ENCODE data around the gene ZNF827. TPM values are rescaled to one million over a fixed set of nuclear protein-coding genes. Genes with fewer than 3 reads are reported as not detected.

The ZNF827 gene
- total and polyA plus RNA-seq, 9 of the 15 experiments (the other 6 are each of a cell fraction or from before 2014, with no cell fraction given) = 0.07 to 0.40 TPM; not detected in 7

- in situ Hi-C loops (cut with MboI) = no loop called here
- Histone ChIP-seq H4K20me1 (replicated peaks; ENCODE audit: control insufficient read depth, insufficient read depth, low read length) (no peaks in the 10 kb centered on the region), H3K4me1 (replicated peaks in 1 of 2; ENCODE audit: control insufficient read depth in 2 of 2, insufficient read depth in 2 of 2, low read length in 2 of 2) (peaks cover 4 to 7% of the 10 kb centered on the region in 2 experiments; a peak in 2 of 5 replicates), H3K4me3 (peak overlapping the region; percentile 44), H3K9me1 (ENCODE audit: control insufficient read depth, insufficient read depth, low read length) (no peaks in the 10 kb centered on the region), H3K9ac (ENCODE audit: insufficient read depth in 1 of 2, low read depth in 2 of 2, low read length in 2 of 2) (peak overlapping the region; percentile 57 to 87), H3K27ac (ENCODE audit: extremely low read depth, low read depth, low read length) (no peak overlapping the region), H3K9me3 (replicated peaks; ENCODE audit: control insufficient read depth, insufficient read depth, low read depth, low read length) (no peaks in the 10 kb centered on the region), H3K79me2 (ENCODE audit: control insufficient read depth, insufficient read depth, low read length) (no peaks in the 10 kb centered on the region), H3K36me3 (ENCODE audit: control insufficient read depth, insufficient read depth, low read length) (no peaks in the 10 kb centered on the region), H3K4me2 (ENCODE audit: insufficient read depth, low read length) (peak overlapping the region; percentile 65), H3K27me3 (ENCODE audit: control insufficient read depth in 2 of 2, insufficient read depth in 2 of 2, low read length in 2 of 2) (peaks cover 2 to 13% of the 10 kb centered on the region in 2 experiments; a peak in 3 of 5 replicates), H2AFZ (ENCODE audit: low read depth, low read length) (peak overlapping the region; percentile 84)
- intact Hi-C loops (cut with micrococcal nuclease) = no loop called here
- 57% methylated on average over 11 of the region's 14 CpGs for WGBS (ENCODE audit: insufficient coverage, low coverage, missing lambda C conversion rate)
- ATAC-seq = no peak
- FAIRE-seq = peak; percentile 61
- ChIA-PET CTCF (ENCODE audit: low intra/inter-chr PET ratio) (no interaction called here), POLR2A (interaction anchor here (0.5 kb wide), 1 partner anchor 496 kb away, joined by 3 read pairs; no protein-coding TSS in a partner anchor)
- DNase-seq (ENCODE audit: extremely low read depth in 1 of 4, low spot score in 3 of 4) = peak in 1 of 4 experiments; percentile 15
- no TSS peak for BruUV-seq (replicated peaks)
- TF ChIP-seq SUPT5H (IDR thresholded peaks at IDR 0.05) (no peak), ZNF121 (CRISPR knock-in tag; conservative IDR thresholded peaks at IDR 0.05) (no peak), PCBP2 (IDR thresholded peaks at IDR 0.05; ENCODE audit: low read depth, low read length, poor library complexity, severe bottlenecking) (no peak), ELF2 (CRISPR knock-in tag; IDR thresholded peaks at IDR 0.05) (no peak), HSF4 (CRISPR knock-in tag; IDR thresholded peaks at IDR 0.05; ENCODE audit: borderline replicate concordance) (no peak), PHB2 (IDR thresholded peaks at IDR 0.05; ENCODE audit: low read depth) (no peak), TEAD1 (CRISPR knock-in tag; IDR thresholded peaks at IDR 0.05) (no peak), ZBTB9 (CRISPR knock-in tag; IDR thresholded peaks at IDR 0.05) (no peak), ZNF445 (CRISPR knock-in tag; IDR thresholded peaks at IDR 0.05; ENCODE audit: low read depth) (no peak), ARID1B (IDR thresholded peaks at IDR 0.05) (no peak), NR3C1 (CRISPR knock-in tag; IDR thresholded peaks at IDR 0.05) (no peak), HDAC3 (IDR thresholded peaks at IDR 0.05; ENCODE audit: borderline replicate concordance, partially characterized antibody) (no peak), HMBOX1 (IDR thresholded peaks at IDR 0.05) (no peak), ELK3 (CRISPR knock-in tag; IDR thresholded peaks at IDR 0.05) (no peak), SMAD3 (CRISPR knock-in tag; conservative IDR thresholded peaks at IDR 0.05) (no peak), DACH1 (IDR thresholded peaks at IDR 0.05; ENCODE audit: partially characterized antibody) (no peak), ATF2 (CRISPR knock-in tag; IDR thresholded peaks at IDR 0.05) (no peak), PHF8 (IDR thresholded peaks at IDR 0.05; ENCODE audit: borderline replicate concordance, low read length) (no peak), LCOR (CRISPR knock-in tag; IDR thresholded peaks at IDR 0.05) (no peak)
These were observed 206.4 kb downstream of the ZNF827 start for GRCh38 chr4:145732001-145732815.

Data from K562 (cell line).